Cardiac fibroblast (primary cell): Measurements from ENCODE around the gene MGLL.

ENCODE experiments used
- DNase-seq, 2 donors: peaks; one replicate each; pipeline versions ENCODE4 v3.0.0 to v3.0.0-alpha.2; 2010; ENCODE audit warnings: low read depth in 2 of 2
- H3K4me3 ChIP-seq, 2 donors: replicated peaks in 1 of 2; 1 replicate in 1 of 2; 2 replicates in 1 of 2; pipeline ENCODE4 v1.5.1; 2011; ENCODE audit warnings: low read depth in 2 of 2, low read length in 2 of 2, mild to moderate bottlenecking in 2 of 2, moderate library complexity in 1 of 2
- TF ChIP-seq, protein P1 (sequence below): IDR thresholded peaks from one replicate; pipeline ENCODE4 v1.5.1; 2011; ENCODE audit warnings: low read depth, mild to moderate bottlenecking, low read length, inconsistent platforms

The MGLL gene

DNA sequence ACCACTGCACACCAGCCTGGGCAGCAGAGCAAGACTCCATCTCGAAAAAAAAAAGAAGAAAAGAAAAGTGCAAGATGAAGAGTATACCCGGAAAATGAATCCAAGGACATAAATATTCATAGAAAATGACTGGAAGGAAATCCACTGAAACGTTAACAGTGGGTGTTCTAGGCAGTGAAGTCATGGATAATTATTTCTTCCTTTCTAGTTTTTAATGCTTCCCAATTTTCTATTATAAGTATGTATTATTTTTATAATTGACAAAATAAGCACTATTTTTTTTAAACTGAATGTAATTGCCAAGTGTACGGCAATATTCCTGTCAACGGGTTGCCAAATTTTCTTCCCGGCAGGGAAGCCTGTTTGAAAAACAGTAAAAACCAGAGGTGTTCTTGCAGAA lies 37.4 kb upstream of the MGLL start:
- H3K4me3 ChIP-seq = no peak overlapping the region
- TF ChIP-seq, protein P1, sequence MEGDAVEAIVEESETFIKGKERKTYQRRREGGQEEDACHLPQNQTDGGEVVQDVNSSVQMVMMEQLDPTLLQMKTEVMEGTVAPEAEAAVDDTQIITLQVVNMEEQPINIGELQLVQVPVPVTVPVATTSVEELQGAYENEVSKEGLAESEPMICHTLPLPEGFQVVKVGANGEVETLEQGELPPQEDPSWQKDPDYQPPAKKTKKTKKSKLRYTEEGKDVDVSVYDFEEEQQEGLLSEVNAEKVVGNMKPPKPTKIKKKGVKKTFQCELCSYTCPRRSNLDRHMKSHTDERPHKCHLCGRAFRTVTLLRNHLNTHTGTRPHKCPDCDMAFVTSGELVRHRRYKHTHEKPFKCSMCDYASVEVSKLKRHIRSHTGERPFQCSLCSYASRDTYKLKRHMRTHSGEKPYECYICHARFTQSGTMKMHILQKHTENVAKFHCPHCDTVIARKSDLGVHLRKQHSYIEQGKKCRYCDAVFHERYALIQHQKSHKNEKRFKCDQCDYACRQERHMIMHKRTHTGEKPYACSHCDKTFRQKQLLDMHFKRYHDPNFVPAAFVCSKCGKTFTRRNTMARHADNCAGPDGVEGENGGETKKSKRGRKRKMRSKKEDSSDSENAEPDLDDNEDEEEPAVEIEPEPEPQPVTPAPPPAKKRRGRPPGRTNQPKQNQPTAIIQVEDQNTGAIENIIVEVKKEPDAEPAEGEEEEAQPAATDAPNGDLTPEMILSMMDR = no peak
- DNase-seq = no peak

DNA sequence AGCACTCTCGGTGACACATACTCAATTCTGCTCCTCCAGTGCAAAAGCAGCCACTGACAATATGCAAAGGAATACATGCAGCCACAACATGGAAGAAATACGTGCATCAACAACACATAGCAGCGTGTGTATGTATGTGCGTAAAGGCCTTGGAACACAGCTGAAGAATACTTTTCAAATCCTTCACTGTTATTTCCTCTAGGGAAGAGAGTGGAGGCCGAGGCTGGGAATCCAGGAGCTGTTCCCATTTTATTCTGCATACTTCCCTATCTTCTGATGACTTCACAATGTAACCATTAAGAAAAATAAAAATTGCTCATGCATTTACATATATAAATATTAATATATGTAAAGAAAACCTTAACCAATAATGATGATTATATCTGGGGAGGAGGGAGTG lies 36.6 kb upstream of the MGLL start:
- TF ChIP-seq, protein P1 = no peak
- DNase-seq = no peak
- no peak overlapping the region for H3K4me3 ChIP-seq

DNA sequence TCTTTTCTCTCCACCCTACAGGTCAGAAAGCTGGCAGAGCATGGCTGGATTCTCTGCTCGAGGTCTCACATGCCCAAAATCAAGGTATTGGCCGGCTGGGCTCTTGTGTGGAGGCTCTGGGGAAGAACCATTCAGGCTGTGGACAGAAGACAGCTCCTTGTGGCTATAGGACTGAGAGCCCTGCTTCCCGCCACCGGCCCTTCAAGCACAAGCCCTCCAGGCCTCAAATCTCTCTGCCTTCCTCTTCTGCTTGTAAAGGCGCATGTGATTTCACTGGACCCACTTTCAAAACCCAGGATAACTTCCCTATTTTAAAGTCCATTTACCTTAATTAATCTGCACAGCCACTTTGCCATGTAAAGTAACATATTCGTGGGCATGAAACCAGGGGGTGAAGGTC lies 36.2 kb upstream of the MGLL start:
- no peak for DNase-seq
- no peak overlapping the region for H3K4me3 ChIP-seq
- TF ChIP-seq, protein P1 = no peak

DNA sequence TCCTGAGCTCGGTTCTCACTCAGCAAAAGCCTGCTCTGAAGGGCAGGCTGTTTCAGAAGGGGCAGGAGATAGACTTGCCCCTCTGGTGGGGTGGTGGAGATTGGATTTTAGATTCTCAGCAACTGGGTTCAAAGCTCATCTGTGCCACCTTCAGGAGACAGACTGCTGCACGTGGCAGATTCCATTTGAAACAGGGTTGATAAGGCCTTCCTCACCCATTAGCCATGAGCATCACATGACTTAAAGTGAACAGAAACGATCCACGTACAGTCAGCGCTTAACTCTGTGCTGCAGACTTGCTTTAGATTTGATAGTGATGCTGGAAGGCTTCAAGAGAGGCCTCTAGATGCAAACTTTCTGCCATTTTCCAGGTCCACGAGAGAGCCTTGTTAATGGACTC lies 35.0 kb upstream of the MGLL start:
- H3K4me3 ChIP-seq = no peak overlapping the region
- TF ChIP-seq, protein P1 = no peak
- DNase-seq = peak; percentile 3 to 17

DNA sequence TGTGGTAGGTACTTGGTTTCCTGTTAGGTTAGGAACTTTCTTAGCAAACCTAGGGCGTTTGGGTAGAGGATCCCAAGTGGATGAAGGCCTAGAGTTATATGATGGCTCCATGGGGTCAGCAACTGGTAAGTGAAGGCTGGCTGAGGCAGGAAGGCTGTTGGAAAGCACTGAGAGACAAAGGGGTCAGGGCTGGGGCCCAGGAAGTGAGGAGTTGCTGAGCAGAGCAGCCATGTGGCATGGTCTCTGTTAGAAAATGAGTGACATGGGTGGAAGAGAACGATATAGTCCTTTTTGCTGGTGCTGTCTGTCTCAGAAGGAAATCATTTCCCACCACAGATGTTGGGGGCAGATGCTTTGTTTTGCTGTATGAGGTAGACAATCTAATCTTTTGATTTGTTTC lies 34.5 kb upstream of the MGLL start:
- TF ChIP-seq, protein P1 = no peak
- H3K4me3 ChIP-seq = no peak overlapping the region
- DNase-seq = no peak

DNA sequence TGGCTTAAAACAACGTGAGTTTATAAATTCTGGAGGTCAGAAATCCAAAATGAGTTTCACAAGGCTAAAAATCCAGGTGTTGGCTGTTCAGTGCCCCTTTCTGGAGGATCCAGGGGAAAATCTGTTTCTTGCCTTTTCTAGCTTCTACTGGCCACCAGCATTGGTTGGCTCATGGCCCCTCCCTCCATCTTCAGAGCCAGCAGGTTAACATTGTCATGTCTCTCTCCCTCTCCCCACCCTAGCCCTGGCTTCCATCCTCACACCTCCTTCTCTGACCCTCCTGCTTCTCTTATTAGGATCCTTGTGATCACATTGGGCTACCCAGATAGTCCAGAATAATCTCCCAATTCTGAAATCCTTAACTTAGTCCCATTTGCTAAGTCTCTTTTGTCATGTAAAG lies 32.9 kb upstream of the MGLL start:
- H3K4me3 ChIP-seq = no peak overlapping the region
- DNase-seq = no peak
- TF ChIP-seq, protein P1 = no peak

DNA sequence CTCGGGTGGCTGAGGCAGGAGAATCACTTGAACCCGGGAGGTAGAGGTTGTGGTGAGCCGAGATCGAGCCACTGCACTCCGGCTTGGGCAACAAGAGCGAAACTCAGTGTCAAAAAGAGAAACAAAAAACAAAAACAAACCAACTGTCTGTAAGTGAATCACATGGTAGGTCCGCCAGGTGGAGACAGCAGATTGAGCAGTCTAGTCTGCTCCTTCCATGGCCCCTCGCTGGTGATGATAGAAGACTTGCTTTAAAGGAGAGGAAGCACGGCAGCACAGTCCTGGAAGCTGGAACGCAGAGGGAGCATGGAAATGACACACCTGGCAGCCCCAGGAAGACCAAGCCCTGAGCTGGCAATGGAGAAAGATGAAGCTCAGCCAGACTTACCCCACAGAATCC lies 31.4 kb upstream of the MGLL start:
- no peak for DNase-seq
- TF ChIP-seq, protein P1 = no peak
- H3K4me3 ChIP-seq = no peak overlapping the region
